Renal cortical epithelial cell (primary cell): Measurements from ENCODE around the gene PHACTR2. TPM values are rescaled to one million over a fixed set of nuclear protein-coding genes. Genes with fewer than 3 reads are reported as not detected.
A peak's percentile ranks its signal among the peaks of the same experiment; 100 is the strongest.

Experiments used
- DNase-seq: peaks from one replicate; pipeline ENCODE4 v3.0.0-alpha.2; 2011; ENCODE audit warnings: low read depth
- total RNA-seq: library from RNA; depleted of rRNA; stranded (reverse); fragments of >200 nt; gene quantifications from 2 replicates; pipeline ENCODE4 v1.2.3, GENCODE V29; 2014

Gene PHACTR2
- total RNA-seq, 1 donor from 2014 or later, result 41.0 TPM

GRCh38 chr6:143675382-143675900 lies 2.3 kb upstream of the PHACTR2 start:
- no peak for DNase-seq

GRCh38 chr6:143675946-143676345 lies 1.8 kb upstream of the PHACTR2 start:
- peak; percentile 61 for DNase-seq

GRCh38 chr6:143676437-143677045 lies 1.2 kb upstream of the PHACTR2 start:
- DNase-seq, result no peak

GRCh38 chr6:143677577-143677890 lies 231 bp upstream of the PHACTR2 start:
- peak; percentile 27 for DNase-seq

- no peak for DNase-seq
Observed at GRCh38 chr6:143679041-143679440, 1.3 kb downstream of the PHACTR2 start.

- DNase-seq, result no peak
Observed at GRCh38 chr6:143680141-143680540, 2.4 kb downstream of the PHACTR2 start.

GRCh38 chr6:143682805-143683204 lies 5.0 kb downstream of the PHACTR2 start:
- no peak for DNase-seq

- DNase-seq, result no peak
Observed at GRCh38 chr6:143684486-143684885, 6.7 kb downstream of the PHACTR2 start.

- no peak for DNase-seq
Observed at GRCh38 chr6:143685653-143686052, 7.9 kb downstream of the PHACTR2 start.

GRCh38 chr6:143687591-143687990 lies 9.8 kb downstream of the PHACTR2 start:
- DNase-seq, result no peak

GRCh38 chr6:143688681-143689080 lies 10.9 kb downstream of the PHACTR2 start:
- no peak for DNase-seq

- DNase-seq, result peak; percentile 87
Observed at GRCh38 chr6:143689852-143690251, 12.1 kb downstream of the PHACTR2 start.

- DNase-seq, result no peak
Observed at GRCh38 chr6:143691155-143691554, 13.4 kb downstream of the PHACTR2 start.

GRCh38 chr6:143691900-143692636 lies 14.3 kb downstream of the PHACTR2 start:
- DNase-seq, result no peak

- DNase-seq, result peak; percentile 30
Observed at GRCh38 chr6:143692696-143693095, 14.9 kb downstream of the PHACTR2 start.

GRCh38 chr6:143694013-143694412 lies 16.2 kb downstream of the PHACTR2 start:
- no peak for DNase-seq

GRCh38 chr6:143694560-143694959 lies 16.8 kb downstream of the PHACTR2 start:
- DNase-seq, result no peak

GRCh38 chr6:143695130-143695968 lies 17.6 kb downstream of the PHACTR2 start:
- no peak for DNase-seq

- DNase-seq, result no peak
Observed at GRCh38 chr6:143695969-143696663, 18.4 kb downstream of the PHACTR2 start.

- no peak for DNase-seq
Observed at GRCh38 chr6:143696664-143697000, 18.9 kb downstream of the PHACTR2 start.

GRCh38 chr6:143697076-143697800 lies 19.5 kb downstream of the PHACTR2 start:
- no peak for DNase-seq
